Natural killer cell treated with Interleukin-12 subunit alpha and Interleukin-12 subunit beta and Interleukin-15 and Interleukin-18, amount 100 ng/mL, for 72 hours (primary cell): ENCODE measurements around the gene MYLIP. TPM values are rescaled to one million over a fixed set of nuclear protein-coding genes. Genes with fewer than 3 reads are reported as not detected.

Experiments used
- ATAC-seq, 2 donors: fragments of 150-1000 bp; cut with Tn5 transposase in 1 of 2; sonication (Bioruptor Pico), chemical (Tn5 transposase) in 1 of 2; 2 replicates each; pipeline ENCODE4 v1.10.0; 2021
- DNase-seq: peaks from one replicate; pipeline ENCODE4 v3.0.0; 2022; ENCODE audit warnings: low spot score
- H3K27ac Mint-ChIP-seq, 2 donors: 1 replicate in 1 of 2; 2 replicates in 1 of 2; pipeline ENCODE4 v1.8.0; 2022; ENCODE audit warnings: mixed read lengths in 2 of 2, mild to moderate bottlenecking in 1 of 2, moderate library complexity in 1 of 2
- H3K27me3 Mint-ChIP-seq, 2 donors: 1 replicate in 1 of 2; 2 replicates in 1 of 2; pipeline ENCODE4 v1.8.0; 2022; ENCODE audit warnings: mixed read lengths in 2 of 2
- H3K36me3 Mint-ChIP-seq: one replicate; pipeline ENCODE4 v1.8.0; 2022; ENCODE audit warnings: mixed read lengths
- H3K4me1 Mint-ChIP-seq, 2 donors: 1 replicate in 1 of 2; 2 replicates in 1 of 2; pipeline ENCODE4 v1.8.0; 2022; ENCODE audit warnings: low read depth in 2 of 2, mixed read lengths in 2 of 2, mild to moderate bottlenecking in 1 of 2
- H3K4me3 Mint-ChIP-seq: one replicate; pipeline ENCODE4 v1.8.0; 2022; ENCODE audit warnings: mixed read lengths
- H3K9me3 Mint-ChIP-seq: 2 replicates; pipeline ENCODE4 v1.8.0; 2022; ENCODE audit warnings: mixed read lengths
- total RNA-seq, 2 donors: library from RNA; stranded (reverse); gene quantifications; one replicate each; pipeline ENCODE4 v1.2.3, GENCODE V29; 2022

The MYLIP gene
- total RNA-seq, 2 donors from 2014 or later: 12.2 to 18.1 TPM

- no peak for DNase-seq
- H3K27me3 Mint-ChIP-seq: no peaks in the 10 kb centered on the region
- no peak overlapping the region for H3K4me3 Mint-ChIP-seq
- peak overlapping the region in 1 of 2 donors; percentile 53 for H3K27ac Mint-ChIP-seq
- peaks cover 51 to 65% of the 10 kb centered on the region in 2 donors for H3K4me1 Mint-ChIP-seq
- no peak for ATAC-seq
- peaks cover 28% of the 10 kb centered on the region for H3K36me3 Mint-ChIP-seq
- no peaks in the 10 kb centered on the region for H3K9me3 Mint-ChIP-seq
These were observed 10.7 kb downstream of the MYLIP start for GRCh38 chr6:16139556-16139955.

- DNase-seq: no peak
- Mint-ChIP-seq H3K9me3 (no peaks in the 10 kb centered on the region), H3K36me3 (peaks cover 28% of the 10 kb centered on the region), H3K27me3 (no peaks in the 10 kb centered on the region), H3K27ac (peak overlapping the region; percentile 39 to 53), H3K4me1 (peaks cover 43 to 57% of the 10 kb centered on the region in 2 donors), H3K4me3 (no peak overlapping the region)
- ATAC-seq: no peak
These were observed 11.7 kb downstream of the MYLIP start for GRCh38 chr6:16140607-16141006.

DNA sequence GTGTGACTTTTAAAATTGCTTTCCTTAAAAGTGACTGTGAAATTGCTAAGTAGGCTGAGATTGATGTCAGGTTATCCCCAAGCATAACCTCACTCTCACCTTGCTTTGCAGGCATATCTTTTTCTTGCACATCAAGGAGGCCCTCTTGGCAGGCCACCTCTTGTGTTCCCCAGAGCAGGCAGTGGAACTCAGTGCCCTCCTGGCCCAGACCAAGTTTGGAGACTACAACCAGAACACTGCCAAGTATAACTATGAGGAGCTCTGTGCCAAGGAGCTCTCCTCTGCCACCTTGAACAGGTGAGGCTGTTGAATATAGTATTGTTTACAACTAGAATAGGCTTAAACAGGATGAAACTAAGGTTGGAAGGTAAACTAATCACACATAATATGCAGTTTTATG, 12.6 kb downstream of the MYLIP start:
- no peaks in the 10 kb centered on the region for H3K27me3 Mint-ChIP-seq
- no peaks in the 10 kb centered on the region for H3K9me3 Mint-ChIP-seq
- H3K4me3 Mint-ChIP-seq: no peak overlapping the region
- ATAC-seq (no peak), DNase-seq (no peak)
- peaks cover 42 to 49% of the 10 kb centered on the region in 2 donors for H3K4me1 Mint-ChIP-seq
- no peak overlapping the region for H3K27ac Mint-ChIP-seq
- H3K36me3 Mint-ChIP-seq: peaks cover 28% of the 10 kb centered on the region

- no peak for ATAC-seq
- H3K4me1 Mint-ChIP-seq: peaks cover 31 to 39% of the 10 kb centered on the region in 2 donors
These were observed 16.2 kb downstream of the MYLIP start for GRCh38 chr6:16145038-16145437.

GRCh38 chr6:16146028-16146427, 17.1 kb downstream of the MYLIP start:
- ATAC-seq (no peak), DNase-seq (no peak)
- Mint-ChIP-seq H3K36me3 (peaks cover 39% of the 10 kb centered on the region), H3K4me1 (peaks cover 24 to 34% of the 10 kb centered on the region in 2 donors), H3K4me3 (no peak overlapping the region), H3K27ac (peak overlapping the region in 1 of 2 donors; percentile 36), H3K27me3 (no peaks in the 10 kb centered on the region), H3K9me3 (no peaks in the 10 kb centered on the region)

More at GRCh38 chr6:16145038-16145437, 16.2 kb downstream of the MYLIP start:
- no peak overlapping the region for H3K27ac Mint-ChIP-seq
- no peaks in the 10 kb centered on the region for H3K9me3 Mint-ChIP-seq
- no peak overlapping the region for H3K4me3 Mint-ChIP-seq
- peaks cover 37% of the 10 kb centered on the region for H3K36me3 Mint-ChIP-seq
- DNase-seq: no peak
- H3K27me3 Mint-ChIP-seq: no peaks in the 10 kb centered on the region

- no peaks in the 10 kb centered on the region for H3K9me3 Mint-ChIP-seq
- no peak overlapping the region for H3K4me3 Mint-ChIP-seq
- H3K36me3 Mint-ChIP-seq: peaks cover 37% of the 10 kb centered on the region
- no peak for ATAC-seq
- DNase-seq: no peak
- H3K27ac Mint-ChIP-seq: no peak overlapping the region
- H3K27me3 Mint-ChIP-seq: no peaks in the 10 kb centered on the region
- H3K4me1 Mint-ChIP-seq: peaks cover 21 to 32% of the 10 kb centered on the region in 2 donors
These were observed 17.7 kb downstream of the MYLIP start for GRCh38 chr6:16146527-16146955.

GRCh38 chr6:16148498-16148897, 19.6 kb downstream of the MYLIP start:
- DNase-seq: no peak
- Mint-ChIP-seq H3K4me1 (peaks cover 14 to 29% of the 10 kb centered on the region in 2 donors), H3K9me3 (no peaks in the 10 kb centered on the region), H3K27me3 (no peaks in the 10 kb centered on the region), H3K36me3 (peaks cover 21% of the 10 kb centered on the region), H3K4me3 (no peak overlapping the region), H3K27ac (peak overlapping the region in 1 of 2 donors; percentile 4)
- no peak for ATAC-seq

DNA sequence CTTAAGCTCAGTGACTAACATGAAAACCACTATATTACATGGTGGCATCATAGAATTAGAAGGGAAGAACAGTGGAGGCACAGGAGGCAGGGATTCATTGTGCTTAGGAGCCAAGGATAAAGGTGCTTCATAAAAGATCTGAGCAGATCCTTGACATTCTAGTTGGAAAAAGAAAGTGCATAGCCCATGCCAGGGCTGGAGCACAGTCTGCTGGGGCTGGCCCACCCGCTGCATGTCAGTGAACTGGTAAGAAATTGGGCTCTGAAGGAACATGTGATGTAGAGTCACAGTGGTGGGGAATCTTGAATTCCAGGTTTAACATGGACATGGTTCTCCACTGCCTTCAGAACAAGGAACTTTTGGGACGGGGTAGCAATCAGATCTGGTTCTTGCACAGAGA, 20.4 kb downstream of the MYLIP start:
- Mint-ChIP-seq H3K27ac (peak overlapping the region in 1 of 2 donors; percentile 1), H3K9me3 (no peaks in the 10 kb centered on the region), H3K4me3 (no peak overlapping the region), H3K36me3 (peaks cover 16% of the 10 kb centered on the region), H3K4me1 (peaks cover 14 to 29% of the 10 kb centered on the region in 2 donors), H3K27me3 (no peaks in the 10 kb centered on the region)
- no peak for DNase-seq
- ATAC-seq: no peak

GRCh38 chr6:16150098-16150497, 21.2 kb downstream of the MYLIP start:
- H3K4me3 Mint-ChIP-seq: no peak overlapping the region
- no peaks in the 10 kb centered on the region for H3K27me3 Mint-ChIP-seq
- H3K4me1 Mint-ChIP-seq: peaks cover 14 to 29% of the 10 kb centered on the region in 2 donors
- DNase-seq: no peak
- H3K27ac Mint-ChIP-seq: peak overlapping the region in 1 of 2 donors; percentile 1
- H3K9me3 Mint-ChIP-seq: no peaks in the 10 kb centered on the region
- H3K36me3 Mint-ChIP-seq: peaks cover 23% of the 10 kb centered on the region
- ATAC-seq: no peak

DNA sequence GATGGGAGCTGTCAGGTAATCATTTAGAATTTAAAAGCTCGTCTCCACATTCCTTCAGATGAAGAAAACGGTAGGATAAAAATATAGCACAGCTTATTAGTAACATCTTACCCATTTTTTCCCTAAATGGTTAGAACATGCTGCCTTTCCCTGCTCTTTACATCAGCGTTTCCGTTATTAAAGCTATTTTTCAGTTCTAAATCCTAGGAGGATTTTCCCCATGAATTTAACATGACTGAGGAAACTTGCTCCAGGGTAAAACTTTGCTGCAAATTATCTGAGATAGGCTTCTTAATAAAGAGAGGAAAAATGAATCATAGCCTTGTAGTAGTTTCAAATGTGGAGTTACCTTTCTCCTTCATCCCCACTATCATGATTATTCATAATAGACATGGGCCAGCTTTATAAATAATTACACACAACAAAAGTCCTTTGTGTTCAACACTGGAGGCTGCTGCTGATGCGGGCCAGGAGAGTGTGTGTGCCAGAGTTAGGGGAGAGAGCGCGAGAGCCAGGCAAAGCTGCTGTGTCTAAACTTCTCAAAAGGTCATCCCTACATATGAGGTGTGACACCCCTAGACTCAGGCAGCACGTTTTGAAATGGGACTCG, 24.4 kb downstream of the MYLIP start:
- Mint-ChIP-seq H3K27me3 (no peaks in the 10 kb centered on the region), H3K36me3 (peaks cover 24% of the 10 kb centered on the region), H3K27ac (no peak overlapping the region), H3K9me3 (no peaks in the 10 kb centered on the region), H3K4me3 (no peak overlapping the region), H3K4me1 (peaks cover 12 to 33% of the 10 kb centered on the region in 2 donors)
- no peak for ATAC-seq
- no peak for DNase-seq

DNA sequence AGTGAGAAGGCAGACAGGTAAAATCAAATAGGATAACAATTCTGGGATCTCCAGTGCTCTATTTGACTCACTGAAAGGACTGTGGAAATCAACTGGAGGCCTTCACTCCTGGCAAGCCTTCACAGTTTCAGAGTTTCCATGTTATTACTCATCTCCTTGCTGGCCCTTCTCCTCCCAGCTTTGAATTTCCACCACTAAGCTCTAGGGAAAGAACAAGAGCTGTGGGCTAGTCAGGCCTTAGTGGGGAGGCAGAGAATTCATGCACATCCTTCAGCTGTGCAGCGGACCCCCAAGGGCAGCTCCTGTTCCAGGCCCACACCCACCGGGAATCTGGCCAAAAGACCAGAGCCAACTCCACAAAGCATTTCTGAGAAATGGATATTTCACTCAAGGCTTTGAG, 26.0 kb downstream of the MYLIP start:
- ATAC-seq (no peak), DNase-seq (no peak)
- Mint-ChIP-seq H3K4me3 (no peak overlapping the region), H3K9me3 (no peaks in the 10 kb centered on the region), H3K27me3 (no peaks in the 10 kb centered on the region), H3K4me1 (peaks cover 4 to 20% of the 10 kb centered on the region in 2 donors), H3K36me3 (peaks cover 16% of the 10 kb centered on the region), H3K27ac (no peak overlapping the region)

DNA sequence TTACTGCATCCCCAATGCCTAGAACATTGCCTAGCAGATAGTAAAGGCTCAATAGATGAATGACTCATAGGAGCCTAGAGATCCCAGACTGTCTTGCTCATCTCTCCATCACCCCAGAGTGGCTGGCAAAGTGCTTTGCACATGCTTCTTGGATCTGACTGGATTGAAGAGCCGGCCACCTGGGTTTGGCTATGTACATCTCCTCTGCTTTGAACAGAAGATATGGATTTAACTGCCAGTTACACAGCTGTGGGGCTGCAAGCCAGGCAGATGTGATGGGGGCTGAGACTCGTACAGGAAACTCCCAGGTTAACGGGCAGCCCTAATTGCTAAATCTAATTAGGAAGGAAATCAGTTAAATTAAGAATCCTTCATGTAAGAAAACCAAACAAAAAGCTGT, 28.6 kb downstream of the MYLIP start:
- H3K27me3 Mint-ChIP-seq: no peaks in the 10 kb centered on the region
- peak overlapping the region in 1 of 2 donors; percentile 53 for H3K27ac Mint-ChIP-seq
- ATAC-seq: no peak
- H3K4me3 Mint-ChIP-seq: no peak overlapping the region
- no peak for DNase-seq
- peaks cover 8% of the 10 kb centered on the region for H3K36me3 Mint-ChIP-seq
- no peaks in the 10 kb centered on the region for H3K9me3 Mint-ChIP-seq
- peaks cover 7 to 24% of the 10 kb centered on the region in 2 donors for H3K4me1 Mint-ChIP-seq

GRCh38 chr6:16157909-16158308, 29.0 kb downstream of the MYLIP start:
- no peak overlapping the region for H3K27ac Mint-ChIP-seq
- H3K4me1 Mint-ChIP-seq: peaks cover 7 to 22% of the 10 kb centered on the region in 2 donors
- DNase-seq: no peak
- ATAC-seq: no peak
- H3K27me3 Mint-ChIP-seq: no peaks in the 10 kb centered on the region
- H3K36me3 Mint-ChIP-seq: peaks cover 8% of the 10 kb centered on the region
- no peaks in the 10 kb centered on the region for H3K9me3 Mint-ChIP-seq
- no peak overlapping the region for H3K4me3 Mint-ChIP-seq

DNA sequence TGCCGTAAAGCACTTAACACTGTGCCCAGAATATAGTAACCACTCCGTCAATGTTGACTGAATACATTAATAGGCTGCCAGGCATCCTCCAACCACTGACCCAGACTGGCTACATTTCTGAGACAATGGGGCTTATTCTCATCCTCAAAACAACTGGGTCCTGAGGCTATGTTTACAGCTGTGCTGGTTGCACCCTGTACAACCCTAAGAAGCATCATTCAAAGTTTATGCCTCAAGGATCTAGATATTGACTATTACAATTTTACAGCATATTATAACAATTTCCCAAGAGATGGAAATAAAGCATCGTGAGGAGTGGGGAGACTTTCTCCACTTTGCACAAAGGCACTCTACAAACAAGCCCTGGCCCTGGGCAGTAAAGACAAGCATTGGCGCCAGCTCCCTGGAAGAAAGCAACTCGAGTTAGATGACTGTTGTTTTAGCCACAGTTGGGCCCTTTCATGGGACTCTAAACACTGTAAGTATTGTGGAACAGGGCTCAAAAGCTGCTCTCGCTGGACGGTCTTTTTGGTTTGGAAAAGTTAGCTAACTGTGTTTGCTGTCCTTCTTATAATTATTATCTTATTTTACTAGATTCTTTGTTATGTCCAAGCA, 30.2 kb downstream of the MYLIP start:
- Mint-ChIP-seq H3K27ac (no peak overlapping the region), H3K36me3 (peaks cover 8% of the 10 kb centered on the region), H3K9me3 (no peaks in the 10 kb centered on the region), H3K4me1 (peaks cover 13 to 31% of the 10 kb centered on the region in 2 donors), H3K4me3 (no peak overlapping the region), H3K27me3 (no peaks in the 10 kb centered on the region)
- DNase-seq: no peak
- no peak for ATAC-seq
